ENCODE measurements around the gene TNNI3K.

TNNI3K gene

GRCh38 chr1:74392186-74392585, 157.0 kb downstream of the TNNI3K start:
- no peak for DNase-seq (ENCODE audit: low spot score)

- DNase-seq (ENCODE audit: low spot score) = no peak
Observed at GRCh38 chr1:74392840-74393239, 157.7 kb downstream of the TNNI3K start.

DNA sequence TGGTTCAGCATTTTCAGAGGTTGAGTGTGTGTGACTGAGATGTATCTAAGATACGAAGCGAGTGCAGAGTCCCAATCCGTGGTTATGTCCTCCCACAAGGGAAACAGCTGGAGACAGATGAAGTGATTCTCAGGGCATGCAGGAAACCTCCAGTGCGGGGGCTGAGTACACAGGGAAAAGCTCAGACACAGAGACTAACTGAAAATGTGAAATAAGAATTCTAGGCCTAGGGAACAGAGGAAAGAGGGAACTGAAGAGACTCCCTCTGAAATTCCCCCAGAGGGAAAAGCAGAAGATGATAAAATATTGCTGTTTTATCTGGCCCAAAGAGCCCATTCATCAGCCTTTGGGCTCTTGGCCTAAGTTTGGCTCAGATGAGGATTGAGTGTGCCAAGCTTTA, 160.4 kb downstream of the TNNI3K start:
- no peak for DNase-seq (ENCODE audit: low spot score)

- DNase-seq (ENCODE audit: low spot score) = no peak
Observed at GRCh38 chr1:74396462-74396861, 161.3 kb downstream of the TNNI3K start.

DNA sequence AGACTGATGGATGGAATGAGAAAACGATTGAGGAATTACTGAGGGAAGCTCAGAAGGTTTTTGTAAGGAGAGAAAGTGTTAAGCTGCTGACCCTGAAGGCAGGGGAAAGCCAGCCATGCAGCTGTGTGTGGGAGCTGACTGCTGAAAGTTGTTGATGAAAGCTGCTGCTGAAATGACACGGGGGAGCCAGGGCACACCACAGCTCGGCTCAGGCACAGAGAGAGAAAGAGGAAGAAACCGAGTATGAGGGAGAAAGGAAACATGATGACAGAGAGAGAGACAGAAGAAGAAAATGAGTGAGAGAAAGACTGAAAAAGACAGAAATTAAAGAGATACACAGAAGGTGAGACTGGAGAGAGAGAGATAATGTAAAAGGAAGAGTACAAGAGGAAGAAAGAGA, 161.7 kb downstream of the TNNI3K start:
- DNase-seq (ENCODE audit: low spot score) = no peak

DNA sequence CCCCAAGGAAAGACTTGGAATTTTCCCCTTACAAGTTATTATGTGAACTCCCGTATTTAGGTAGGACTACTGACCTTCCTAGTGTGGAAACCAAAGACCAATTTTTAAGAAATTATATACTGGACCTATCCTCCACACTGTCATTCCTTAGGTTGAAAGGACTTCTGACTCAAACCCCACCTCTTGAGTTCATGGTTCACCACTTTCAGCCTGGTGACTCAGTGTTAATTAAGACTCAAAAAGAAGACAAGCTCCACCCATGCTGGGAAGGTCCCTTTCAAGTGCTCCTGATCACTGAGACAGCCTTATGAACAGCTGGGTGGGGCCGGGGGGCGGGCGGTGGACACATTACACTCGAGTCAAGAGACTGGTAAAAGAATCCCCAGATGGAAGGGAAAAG, 164.1 kb downstream of the TNNI3K start:
- DNase-seq (ENCODE audit: low spot score) = no peak

- DNase-seq (ENCODE audit: low spot score) = no peak
Observed at GRCh38 chr1:74402873-74403272, 167.7 kb downstream of the TNNI3K start.

DNA sequence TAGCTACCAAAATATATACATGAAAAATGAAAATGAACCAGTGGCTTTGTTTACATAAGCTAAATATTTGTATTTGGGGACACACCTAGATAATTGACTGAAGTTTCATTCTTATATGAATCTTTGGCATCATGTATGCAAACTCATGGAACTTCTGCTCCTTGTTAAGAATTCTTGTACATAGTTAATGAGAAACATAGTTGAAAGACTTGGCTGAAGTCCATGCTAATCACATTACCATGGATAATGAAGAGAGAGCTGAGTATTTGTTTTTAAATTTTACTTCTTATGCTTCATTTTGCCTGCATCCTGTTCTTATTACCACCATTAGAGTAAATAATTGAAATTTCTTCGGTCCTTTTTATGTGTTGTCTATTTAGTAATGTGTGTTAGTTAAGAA, 168.4 kb downstream of the TNNI3K start:
- DNase-seq (ENCODE audit: low spot score) = no peak

DNA sequence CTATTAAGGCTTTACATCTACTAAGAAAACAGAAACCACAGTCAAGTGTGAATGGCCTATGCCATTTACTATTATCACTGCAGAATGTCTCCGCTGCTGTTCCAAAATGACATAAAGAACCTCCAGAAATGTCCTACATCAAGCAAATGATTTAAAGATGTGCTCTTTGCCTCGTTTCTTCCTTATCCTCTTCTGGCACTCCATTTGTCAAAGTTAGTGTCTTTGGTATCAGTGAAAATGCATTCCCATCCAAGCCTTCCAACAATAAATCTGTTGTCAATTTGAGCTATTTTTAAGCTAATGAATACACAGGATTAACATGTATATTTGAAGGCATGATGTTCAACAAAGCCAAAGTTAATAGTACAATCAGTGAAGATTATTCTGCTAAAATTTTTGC, 171.6 kb downstream of the TNNI3K start:
- no peak for DNase-seq (ENCODE audit: low spot score)

GRCh38 chr1:74407902-74408301, 172.7 kb downstream of the TNNI3K start:
- no peak for DNase-seq (ENCODE audit: low spot score)

GRCh38 chr1:74412244-74412643, 177.1 kb downstream of the TNNI3K start:
- DNase-seq (ENCODE audit: low spot score) = no peak

DNA sequence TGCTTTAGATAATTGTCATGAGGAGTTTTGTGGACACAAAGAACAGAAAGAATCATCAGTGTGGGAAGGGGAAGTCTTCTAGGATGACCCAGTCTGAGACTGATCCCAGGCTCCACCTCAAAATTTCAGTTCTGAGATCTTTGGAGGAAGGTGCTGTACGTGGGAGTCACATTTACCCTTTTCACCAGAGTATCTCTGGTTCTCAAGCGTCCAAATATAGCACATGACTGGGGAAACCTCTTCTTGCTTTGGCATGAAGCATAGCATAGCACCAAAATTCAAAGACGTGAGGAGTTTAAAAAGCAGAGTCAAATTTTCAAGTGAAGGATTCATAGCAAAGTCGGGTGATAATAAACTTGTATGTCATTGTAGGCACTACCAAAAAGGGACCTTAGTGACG, 180.7 kb downstream of the TNNI3K start:
- no peak for DNase-seq (ENCODE audit: low spot score)

DNA sequence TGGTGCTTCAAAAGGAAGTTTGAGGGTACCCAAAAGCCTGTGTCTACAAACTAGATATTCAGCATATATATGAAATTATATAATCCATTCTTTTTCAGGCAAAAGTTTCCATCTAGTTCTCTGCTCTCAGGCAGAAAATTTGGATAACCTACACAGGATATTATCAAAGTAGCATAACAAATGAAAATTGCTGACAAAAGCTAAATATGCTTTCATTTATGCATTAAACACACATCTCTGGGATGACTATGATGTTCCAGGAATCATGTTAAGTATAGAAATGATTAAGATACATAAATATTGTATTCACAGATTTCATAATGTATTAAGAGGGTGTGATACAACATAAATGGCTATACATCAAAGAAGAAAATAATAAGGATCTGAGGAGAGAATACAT, 184.4 kb downstream of the TNNI3K start:
- DNase-seq (ENCODE audit: low spot score) = no peak

- DNase-seq (ENCODE audit: low spot score) = no peak
Observed at GRCh38 chr1:74420467-74420866, 185.3 kb downstream of the TNNI3K start.

DNA sequence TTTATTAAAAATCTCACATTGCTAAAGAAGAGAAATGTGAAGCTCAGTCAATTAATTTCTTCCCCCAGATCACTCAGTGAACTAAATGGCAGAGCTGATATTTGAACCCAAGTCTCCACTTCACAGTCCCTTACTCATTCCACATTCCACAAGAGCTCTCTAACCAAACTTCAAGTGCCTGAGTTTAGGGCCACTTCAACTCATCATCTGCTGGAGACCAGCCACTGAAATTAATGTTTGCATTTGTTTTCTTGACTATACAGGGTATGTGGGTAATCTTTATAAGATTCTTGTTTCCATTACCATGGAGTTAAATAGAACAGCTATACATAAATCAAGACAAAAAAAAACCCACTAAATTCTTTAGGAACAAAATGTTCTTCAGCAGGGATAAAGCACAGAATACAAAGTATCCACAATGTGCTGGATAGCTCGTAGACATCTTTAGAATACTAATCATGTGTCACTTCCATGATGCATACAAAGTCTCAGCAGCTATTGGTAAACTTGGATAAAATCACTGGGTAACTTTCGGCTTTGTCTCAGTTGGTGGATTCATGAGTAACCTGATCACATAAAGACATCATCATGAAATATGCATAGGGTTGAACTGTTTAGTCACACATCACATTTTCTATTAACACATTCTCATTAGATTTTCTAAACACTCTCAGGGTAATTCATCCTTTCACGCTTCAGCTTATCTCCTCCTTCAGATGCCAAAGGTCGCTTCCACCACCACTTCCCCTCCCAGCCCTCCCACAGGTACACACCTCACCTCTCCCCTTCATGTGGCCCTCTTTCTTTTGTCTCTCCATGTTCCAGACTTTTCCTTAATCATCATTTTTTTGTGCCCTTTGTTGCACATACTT, 187.5 kb downstream of the TNNI3K start:
- DNase-seq (ENCODE audit: low spot score) = no peak

- no peak for DNase-seq (ENCODE audit: low spot score)
Observed at GRCh38 chr1:74423471-74423870, 188.3 kb downstream of the TNNI3K start.

DNA sequence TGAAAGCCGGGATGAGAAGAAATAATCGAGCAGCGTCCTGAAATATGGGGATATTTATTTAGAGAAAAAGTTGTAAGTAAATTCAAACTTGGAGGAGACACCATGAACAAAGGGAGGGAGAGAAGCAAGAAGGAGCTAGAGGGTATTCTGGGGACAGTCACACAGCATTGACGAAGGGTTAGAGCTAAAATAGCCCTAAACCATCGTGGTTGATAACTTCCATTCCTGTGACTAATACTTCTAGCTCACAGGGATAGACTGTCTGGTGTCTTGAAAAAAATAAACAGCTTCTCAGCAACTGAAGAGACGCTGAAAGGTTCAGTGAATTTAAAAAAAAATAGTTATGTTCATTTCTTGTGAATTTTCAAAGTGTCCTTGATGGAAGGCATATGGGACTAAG, 190.5 kb downstream of the TNNI3K start:
- no peak for DNase-seq (ENCODE audit: low spot score)

DNA sequence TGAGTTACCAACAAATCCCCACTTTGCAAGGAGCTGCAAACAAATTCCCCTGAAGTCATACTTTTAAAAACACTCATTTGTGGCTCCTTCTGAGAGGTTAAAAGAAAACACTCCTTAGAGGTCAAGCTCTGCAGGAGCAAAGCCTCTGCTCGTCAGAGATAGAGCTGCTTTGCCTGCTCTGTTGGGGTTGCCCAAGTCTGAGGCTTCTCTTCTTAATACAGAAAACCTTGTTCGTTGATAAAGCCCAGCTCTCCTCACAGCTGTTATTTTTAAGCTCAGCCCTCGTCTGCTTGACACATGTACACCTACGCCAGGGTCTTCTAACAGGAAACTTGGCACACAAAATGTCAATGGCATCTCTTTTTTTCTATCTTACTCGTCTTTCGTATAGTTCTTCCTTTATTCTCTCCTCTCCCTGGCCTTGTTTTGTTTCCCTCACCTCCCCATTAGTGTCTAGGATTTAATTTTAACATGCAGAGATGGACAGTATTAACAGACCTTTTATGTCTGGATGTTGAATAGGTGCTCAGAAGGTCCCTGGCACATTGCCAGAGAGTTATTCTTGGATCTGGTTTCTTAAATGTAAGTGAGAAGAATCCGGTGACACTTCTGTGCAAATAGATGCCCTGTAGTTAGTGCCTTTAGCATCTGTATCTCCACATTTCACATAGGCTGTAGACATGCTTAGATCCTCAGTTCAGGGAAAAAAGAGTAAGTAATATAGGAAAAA, 191.2 kb downstream of the TNNI3K start:
- DNase-seq (ENCODE audit: low spot score) = no peak

GRCh38 chr1:74427681-74428080, 192.5 kb downstream of the TNNI3K start:
- DNase-seq (ENCODE audit: low spot score) = no peak

DNA sequence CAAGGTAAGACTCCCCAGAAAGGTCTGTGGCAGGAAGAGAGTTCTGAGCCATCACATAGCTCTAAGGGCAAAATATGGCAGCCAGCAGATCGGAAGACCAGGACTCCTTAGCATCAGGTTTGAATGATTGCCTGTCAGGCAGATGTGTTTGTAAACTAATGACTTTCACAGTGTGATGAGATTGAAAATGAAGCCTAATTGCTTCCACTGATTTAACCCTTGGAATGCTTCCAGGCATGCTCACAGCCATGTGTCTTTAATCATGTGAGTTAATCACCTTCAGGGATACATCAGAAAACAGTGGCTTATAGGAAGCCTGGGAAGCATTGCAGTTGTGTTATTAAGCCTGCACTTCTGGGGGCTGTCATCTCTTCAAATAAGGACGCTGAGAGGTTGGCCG, 194.4 kb downstream of the TNNI3K start:
- no peak for DNase-seq (ENCODE audit: low spot score)

DNA sequence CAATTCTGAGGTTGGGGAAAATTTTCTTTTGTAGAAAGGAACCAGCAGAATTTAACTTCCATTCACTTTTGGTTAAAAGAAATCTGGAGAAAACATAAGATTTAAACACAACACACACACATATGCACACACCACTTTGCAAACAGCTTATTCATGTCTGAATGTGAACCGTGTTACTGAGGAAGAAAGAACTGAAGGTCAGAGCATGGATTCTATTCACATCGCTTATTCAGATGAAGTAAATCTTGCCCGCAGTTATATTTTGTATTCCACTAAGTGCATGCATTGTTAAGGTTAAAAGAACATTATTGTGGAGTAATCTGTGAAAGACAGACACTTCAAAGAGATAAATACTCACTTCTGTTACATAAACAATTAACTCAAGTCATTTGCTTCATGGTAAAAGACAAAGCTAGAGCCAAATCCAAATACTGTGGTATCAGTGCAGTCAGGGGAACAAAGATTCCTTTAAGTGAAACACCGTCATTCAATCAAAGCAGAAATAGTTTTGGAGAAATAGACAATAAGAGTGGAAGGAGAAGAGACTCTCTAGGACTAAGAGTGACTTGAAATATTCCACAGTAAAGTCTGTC, 195.3 kb downstream of the TNNI3K start:
- peak; percentile 33 for DNase-seq (ENCODE audit: low spot score)

DNA sequence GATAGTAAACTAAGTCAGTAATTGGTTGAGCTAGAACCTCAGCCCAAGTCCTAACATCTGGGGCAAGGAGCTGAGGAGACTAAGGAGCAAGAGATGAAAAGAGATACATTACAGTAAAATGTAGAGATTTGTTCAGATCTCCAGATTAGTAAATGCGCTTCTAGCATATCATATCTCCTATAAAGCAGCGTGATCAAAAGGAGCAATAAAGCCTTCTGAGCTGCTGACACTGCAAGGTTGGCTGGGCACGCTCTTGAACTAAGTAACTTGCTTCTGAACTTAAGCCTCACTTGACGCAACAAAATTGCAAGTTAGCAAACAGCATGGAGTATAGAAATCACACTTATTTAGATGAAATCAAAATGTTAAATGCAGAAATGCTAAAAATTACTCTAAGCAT, 196.3 kb downstream of the TNNI3K start:
- no peak for DNase-seq (ENCODE audit: low spot score)

GRCh38 chr1:74432325-74432724, 197.1 kb downstream of the TNNI3K start:
- no peak for DNase-seq (ENCODE audit: low spot score)

Measured in COLO829 (cell line).